ENCODE data around the gene HBZ. TPM values are rescaled to one million over a fixed set of nuclear protein-coding genes. Genes with fewer than 3 reads are reported as not detected.
A peak's percentile ranks its signal among the peaks of the same experiment; 100 is the strongest.
"Not testable (repeated sequence)": the region's sequence is repeated elsewhere in the genome, so short reads cannot be mapped to it uniquely, and the experiment has no call there.

The HBZ gene
- polyA plus RNA-seq, 4 donors: 0.74 to 9.7 (median 3.0) TPM

- no peak for DNase-seq (ENCODE audit: low read depth in 4 of 4, low spot score in 3 of 4)
Measured at GRCh38 chr16:177394-177822, 25.0 kb downstream of the HBZ start.

- DNase-seq (ENCODE audit: low read depth in 4 of 4, low spot score in 3 of 4): no peak
Measured at GRCh38 chr16:177981-178667, 25.7 kb downstream of the HBZ start.

- DNase-seq (ENCODE audit: low read depth in 4 of 4, low spot score in 3 of 4): no peak
Measured at GRCh38 chr16:178668-179015, 26.2 kb downstream of the HBZ start.

- DNase-seq (ENCODE audit: low read depth in 4 of 4, low spot score in 3 of 4): no peak
Measured at GRCh38 chr16:179211-180092, 27.0 kb downstream of the HBZ start.

GRCh38 chr16:180101-180675 is 27.7 kb downstream of the HBZ start, which contains the start of gene HBQ1:
TSS of gene HBQ1 (plus strand) at chr16:180459. CDS start at chr16:180487, 28 bp downstream.
- no peak for DNase-seq (ENCODE audit: low read depth in 4 of 4, low spot score in 3 of 4)

GRCh38 chr16:180681-181564 is 28.5 kb downstream of the HBZ start:
- DNase-seq (ENCODE audit: low read depth in 4 of 4, low spot score in 3 of 4): peak in 1 of 4 donors; percentile 27

GRCh38 chr16:181565-182021 is 29.1 kb downstream of the HBZ start:
- DNase-seq (ENCODE audit: low read depth in 4 of 4, low spot score in 3 of 4): no peak

- DNase-seq (ENCODE audit: low read depth in 4 of 4, low spot score in 3 of 4): no peak
Measured at GRCh38 chr16:183005-183404, 30.6 kb downstream of the HBZ start.

- DNase-seq (ENCODE audit: low read depth in 4 of 4, low spot score in 3 of 4): no peak
Measured at GRCh38 chr16:185213-185612, 32.8 kb downstream of the HBZ start.

GRCh38 chr16:185691-186090 is 33.2 kb downstream of the HBZ start:
- no peak for DNase-seq (ENCODE audit: low read depth in 4 of 4, low spot score in 3 of 4)

- no peak for DNase-seq (ENCODE audit: low read depth in 4 of 4, low spot score in 3 of 4)
Measured at GRCh38 chr16:187330-187729, 34.9 kb downstream of the HBZ start.

GRCh38 chr16:188674-189073 is 36.2 kb downstream of the HBZ start:
- DNase-seq (ENCODE audit: low read depth in 4 of 4, low spot score in 3 of 4): no peak

- DNase-seq (ENCODE audit: low read depth in 4 of 4, low spot score in 3 of 4): no peak
Measured at GRCh38 chr16:189604-190186, 37.3 kb downstream of the HBZ start.

- no peak for DNase-seq (ENCODE audit: low read depth in 4 of 4, low spot score in 3 of 4)
Measured at GRCh38 chr16:191831-192230, 39.4 kb downstream of the HBZ start.

GRCh38 chr16:192686-193085 is 40.2 kb downstream of the HBZ start:
- DNase-seq (ENCODE audit: low read depth in 4 of 4, low spot score in 3 of 4): no peak

GRCh38 chr16:193441-193840 is 41.0 kb downstream of the HBZ start:
- no peak for DNase-seq (ENCODE audit: low read depth in 4 of 4, low spot score in 3 of 4)

- no peak for DNase-seq (ENCODE audit: low read depth in 4 of 4, low spot score in 3 of 4)
Measured at GRCh38 chr16:194516-194915, 42.1 kb downstream of the HBZ start.

- DNase-seq (ENCODE audit: low read depth in 4 of 4, low spot score in 3 of 4): no peak
Measured at GRCh38 chr16:200388-200787, 47.9 kb downstream of the HBZ start.

GRCh38 chr16:203246-203645 is 50.8 kb downstream of the HBZ start:
- no peak for DNase-seq (ENCODE audit: low read depth in 4 of 4, low spot score in 3 of 4)

GRCh38 chr16:204046-204445 is 51.6 kb downstream of the HBZ start:
- DNase-seq (ENCODE audit: low read depth in 4 of 4, low spot score in 3 of 4): not testable (repeated sequence)

Measured in left renal pelvis (tissue), 4 donors.